ENCODE results near the gene PIAS3.
"Not testable (repeated sequence)": the region's sequence is repeated elsewhere in the genome, so short reads cannot be mapped to it uniquely, and the experiment has no call there.

Gene PIAS3

DNA sequence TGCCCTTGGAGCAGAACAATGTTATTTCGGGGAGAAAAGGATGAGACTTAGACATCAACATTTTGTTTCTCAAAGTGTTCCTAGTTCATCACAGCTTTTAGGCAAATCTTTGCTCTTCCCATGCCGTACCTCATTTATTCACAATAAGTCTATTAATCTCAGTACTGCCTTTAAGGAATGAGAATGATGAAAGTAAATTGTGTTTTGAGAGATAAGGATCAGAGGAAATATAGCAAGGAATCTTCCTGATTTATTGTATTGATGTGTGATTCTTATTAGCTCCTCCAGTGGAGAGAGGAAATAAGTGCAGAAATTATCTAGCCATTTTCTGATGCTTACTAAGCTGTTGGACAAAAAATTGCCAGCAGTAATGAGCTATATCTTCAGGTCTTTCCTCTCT is 32.9 kb downstream of the PIAS3 start:
- Histone ChIP-seq H3K4me3 (ENCODE audit: extremely low read depth, insufficient read depth, low read length, poor library complexity, severe bottlenecking) (no peak overlapping the region), H3K4me1 (ENCODE audit: control insufficient read depth, insufficient read depth, low read length, poor library complexity, severe bottlenecking) (no peaks in the 10 kb centered on the region), H3K36me3 (ENCODE audit: control insufficient read depth, insufficient read depth, low read length) (peaks cover 54% of the 10 kb centered on the region), H3K9me3 (ENCODE audit: control insufficient read depth, low read length) (no peaks in the 10 kb centered on the region), H3K27ac (ENCODE audit: low read depth, low read length, severe bottlenecking) (no peak overlapping the region)
- no CpG with 5 or more reads among the region's 2 CpGs for WGBS, 2 experiments (ENCODE audit: insufficient coverage in 2 of 2)

- Histone ChIP-seq H3K4me1 (ENCODE audit: control insufficient read depth, insufficient read depth, low read length, poor library complexity, severe bottlenecking) (no peaks in the 10 kb centered on the region), H3K36me3 (ENCODE audit: control insufficient read depth, insufficient read depth, low read length) (peaks cover 39% of the 10 kb centered on the region), H3K4me3 (ENCODE audit: extremely low read depth, insufficient read depth, low read length, poor library complexity, severe bottlenecking) (peak overlapping the region; percentile 79), H3K27ac (ENCODE audit: low read depth, low read length, severe bottlenecking) (peak overlapping the region; percentile 96), H3K9me3 (ENCODE audit: control insufficient read depth, low read length) (no peaks in the 10 kb centered on the region)
- 0% methylated on average over 1 to 4 of the region's 7 CpGs for WGBS, 2 experiments (ENCODE audit: insufficient coverage in 2 of 2)
Observed at GRCh38 chr1:145824499-145824842, 34.4 kb downstream of the PIAS3 start.

- no peaks in the 10 kb centered on the region for H3K4me1 ChIP-seq (ENCODE audit: control insufficient read depth, insufficient read depth, low read length, poor library complexity, severe bottlenecking)
- peaks cover 37% of the 10 kb centered on the region for H3K36me3 ChIP-seq (ENCODE audit: control insufficient read depth, insufficient read depth, low read length)
- H3K9me3 ChIP-seq (ENCODE audit: control insufficient read depth, low read length) = no peaks in the 10 kb centered on the region
- WGBS, 2 experiments (ENCODE audit: insufficient coverage in 2 of 2) = 0% methylated on average over 68 to 85 of the region's 89 CpGs
- peak within 1 kb of the TSS; percentile 79 for H3K4me3 ChIP-seq (ENCODE audit: extremely low read depth, insufficient read depth, low read length, poor library complexity, severe bottlenecking)
- H3K27ac ChIP-seq (ENCODE audit: low read depth, low read length, severe bottlenecking) = peak within 1 kb of the TSS; percentile 96
Observed at GRCh38 chr1:145823565-145824498, 35.0 kb downstream of the PIAS3 start, which contains the start of the genes POLR3C and RNF115. Gene POLR3C, plus strand, starts transcription at chr1:145824200. Its CDS starts 1,577 bp downstream, at chr1:145825777. Gene RNF115, minus strand, starts transcription at chr1:145824095. Its CDS starts 222 bp downstream, at chr1:145823873.

DNA sequence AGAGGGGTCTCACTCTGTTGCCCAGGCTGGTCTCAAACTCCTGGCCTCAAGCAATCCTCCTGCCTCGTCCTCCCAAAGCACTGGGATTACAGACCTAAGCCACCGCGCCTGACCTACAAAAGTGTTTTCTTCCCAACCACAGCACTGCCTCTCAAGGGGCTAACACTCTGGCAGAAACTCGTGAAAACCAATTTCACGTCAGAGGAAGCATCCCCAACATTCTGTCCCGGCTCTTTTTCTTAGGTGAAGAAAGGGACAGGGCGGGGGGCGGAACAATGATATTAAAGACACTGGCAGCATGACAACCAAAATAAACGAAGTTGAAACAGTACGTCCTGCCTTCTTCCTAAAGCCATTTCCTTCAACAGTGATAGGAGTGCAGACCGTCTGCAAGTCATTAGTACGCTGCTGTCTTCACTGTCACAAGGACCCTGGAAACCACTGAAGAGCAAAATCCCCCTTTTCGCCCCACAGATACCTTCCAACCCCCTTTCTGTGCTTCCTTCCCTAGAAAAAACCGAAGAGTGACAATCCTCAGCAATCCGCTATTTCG is 36.0 kb downstream of the PIAS3 start:
- H3K27ac ChIP-seq (ENCODE audit: low read depth, low read length, severe bottlenecking); H3K4me1 ChIP-seq (ENCODE audit: control insufficient read depth, insufficient read depth, low read length, poor library complexity, severe bottlenecking); H3K4me3 ChIP-seq (ENCODE audit: extremely low read depth, insufficient read depth, low read length, poor library complexity, severe bottlenecking); H3K9me3 ChIP-seq (ENCODE audit: control insufficient read depth, low read length): not testable (repeated sequence)
- H3K36me3 ChIP-seq (ENCODE audit: control insufficient read depth, insufficient read depth, low read length) = peaks cover 27% of the 10 kb centered on the region
- WGBS, 2 experiments (ENCODE audit: insufficient coverage in 2 of 2) = no CpG with 5 or more reads among the region's 16 CpGs

DNA sequence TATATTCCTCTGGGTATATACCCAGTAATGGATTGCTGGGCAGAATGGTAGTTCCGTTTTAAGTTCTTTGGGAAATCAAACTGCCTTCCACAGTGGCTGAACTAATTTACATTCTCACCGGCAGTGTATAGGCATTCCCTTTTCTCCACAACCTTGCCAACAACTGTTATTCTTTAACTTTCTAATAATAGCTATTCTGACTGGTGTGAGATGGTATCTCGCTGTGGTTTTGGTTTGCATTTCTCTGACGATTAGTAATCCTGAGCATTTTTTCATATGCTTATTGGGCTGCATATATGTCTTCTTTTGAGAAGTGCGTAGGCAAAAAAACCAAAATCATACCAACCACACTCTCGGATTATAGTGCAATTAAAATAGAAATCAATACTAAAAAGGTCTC is 40.8 kb downstream of the PIAS3 start:
- H3K36me3 ChIP-seq (ENCODE audit: control insufficient read depth, insufficient read depth, low read length); H3K4me1 ChIP-seq (ENCODE audit: control insufficient read depth, insufficient read depth, low read length, poor library complexity, severe bottlenecking); H3K27ac ChIP-seq (ENCODE audit: low read depth, low read length, severe bottlenecking); H3K4me3 ChIP-seq (ENCODE audit: extremely low read depth, insufficient read depth, low read length, poor library complexity, severe bottlenecking); H3K9me3 ChIP-seq (ENCODE audit: control insufficient read depth, low read length): not testable (repeated sequence)
- WGBS, 2 experiments (ENCODE audit: insufficient coverage in 2 of 2) = no CpG with 5 or more reads among the region's 6 CpGs

DNA sequence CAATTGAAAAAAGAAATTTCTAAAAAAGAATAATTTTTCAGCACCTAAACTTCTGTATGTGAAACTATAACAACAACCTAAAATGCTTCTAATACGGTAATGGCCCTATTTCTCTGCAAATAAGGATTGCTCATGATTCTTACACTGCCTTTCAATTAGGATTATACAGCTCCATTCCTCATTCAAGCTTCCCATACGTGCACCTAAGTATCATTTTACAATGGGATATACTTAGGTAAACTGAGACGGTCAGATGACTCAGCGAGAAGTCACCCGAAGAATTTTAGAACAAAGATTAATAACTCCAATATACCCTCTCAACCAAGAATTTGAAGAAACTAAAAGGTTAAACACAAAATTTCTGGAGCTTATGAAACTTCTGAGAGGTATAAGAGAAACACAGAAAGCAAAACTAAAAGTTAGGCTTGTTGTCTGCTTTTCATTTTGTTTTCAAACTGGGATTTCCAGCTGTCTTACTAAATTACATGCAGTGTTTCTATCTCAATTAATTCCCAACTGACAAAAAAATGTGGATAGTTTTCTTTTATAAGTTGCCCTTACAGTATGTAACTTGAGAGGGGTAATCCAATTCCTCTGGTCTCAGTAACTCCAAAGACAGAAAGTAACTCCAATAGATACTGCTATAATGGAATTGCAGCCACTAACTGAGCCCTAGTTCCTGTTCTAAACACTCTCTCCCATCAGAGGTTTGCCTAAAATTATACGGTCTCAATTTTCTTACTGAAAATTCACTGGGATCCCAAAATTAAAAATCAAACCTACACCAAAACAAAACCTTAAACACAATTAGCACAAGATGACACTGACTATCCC is 45.7 kb downstream of the PIAS3 start:
- not testable (repeated sequence) for H3K4me1 ChIP-seq (ENCODE audit: control insufficient read depth, insufficient read depth, low read length, poor library complexity, severe bottlenecking); H3K9me3 ChIP-seq (ENCODE audit: control insufficient read depth, low read length); H3K4me3 ChIP-seq (ENCODE audit: extremely low read depth, insufficient read depth, low read length, poor library complexity, severe bottlenecking); H3K27ac ChIP-seq (ENCODE audit: low read depth, low read length, severe bottlenecking); H3K36me3 ChIP-seq (ENCODE audit: control insufficient read depth, insufficient read depth, low read length)
- no CpG with 5 or more reads among the region's 6 CpGs for WGBS, 2 experiments (ENCODE audit: insufficient coverage in 2 of 2)

DNA sequence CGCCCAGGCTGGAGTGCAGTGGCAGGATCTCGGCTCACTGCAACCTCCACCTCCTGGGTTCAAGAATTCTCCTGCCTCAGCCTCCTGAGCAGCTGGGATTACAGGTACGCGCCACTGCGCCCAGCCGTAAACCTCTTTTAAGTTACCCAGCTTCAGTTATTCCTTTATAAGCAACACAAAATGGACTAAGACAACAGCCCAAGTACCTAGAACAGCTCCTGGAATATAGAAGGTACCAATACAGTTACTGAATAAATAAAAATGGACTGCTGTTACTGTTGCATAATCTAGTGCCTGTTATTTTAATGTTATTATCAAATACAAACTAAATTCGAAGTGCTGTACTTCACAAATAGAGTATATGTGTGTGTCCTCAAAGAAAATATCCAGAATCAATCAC is 52.0 kb downstream of the PIAS3 start:
- Histone ChIP-seq H3K4me1 (ENCODE audit: control insufficient read depth, insufficient read depth, low read length, poor library complexity, severe bottlenecking) (no peaks in the 10 kb centered on the region), H3K36me3 (ENCODE audit: control insufficient read depth, insufficient read depth, low read length) (no peaks in the 10 kb centered on the region), H3K27ac (ENCODE audit: low read depth, low read length, severe bottlenecking) (no peak overlapping the region), H3K4me3 (ENCODE audit: extremely low read depth, insufficient read depth, low read length, poor library complexity, severe bottlenecking) (no peak overlapping the region), H3K9me3 (ENCODE audit: control insufficient read depth, low read length) (no peaks in the 10 kb centered on the region)
- 95 to 100% methylated on average over 5 of the region's 7 CpGs for WGBS, 2 experiments (ENCODE audit: insufficient coverage in 2 of 2)

GRCh38 chr1:145806408-145806807 is 52.5 kb downstream of the PIAS3 start:
- H3K27ac ChIP-seq (ENCODE audit: low read depth, low read length, severe bottlenecking) = no peak overlapping the region
- 95% methylated on average over 2 of the region's 4 CpGs; no CpG with 5 or more reads in 1 of the 2 experiments for whole genome bisulfite sequencing, 2 experiments (ENCODE audit: insufficient coverage in 2 of 2)
- H3K9me3 ChIP-seq (ENCODE audit: control insufficient read depth, low read length) = no peaks in the 10 kb centered on the region

GRCh38 chr1:145805057-145805456 is 53.8 kb downstream of the PIAS3 start:
- Histone ChIP-seq H3K27ac (ENCODE audit: low read depth, low read length, severe bottlenecking) (no peak overlapping the region), H3K4me1 (ENCODE audit: control insufficient read depth, insufficient read depth, low read length, poor library complexity, severe bottlenecking) (no peaks in the 10 kb centered on the region), H3K36me3 (ENCODE audit: control insufficient read depth, insufficient read depth, low read length) (no peaks in the 10 kb centered on the region), H3K4me3 (ENCODE audit: extremely low read depth, insufficient read depth, low read length, poor library complexity, severe bottlenecking) (no peak overlapping the region), H3K9me3 (ENCODE audit: control insufficient read depth, low read length) (no peaks in the 10 kb centered on the region)
- WGBS, 2 experiments (ENCODE audit: insufficient coverage in 2 of 2) = 57 to 86% methylated on average over 1 of the region's 1 CpG

More at GRCh38 chr1:145806408-145806807, 52.5 kb downstream of the PIAS3 start:
- Histone ChIP-seq H3K36me3 (ENCODE audit: control insufficient read depth, insufficient read depth, low read length) (no peaks in the 10 kb centered on the region), H3K4me1 (ENCODE audit: control insufficient read depth, insufficient read depth, low read length, poor library complexity, severe bottlenecking) (no peaks in the 10 kb centered on the region), H3K4me3 (ENCODE audit: extremely low read depth, insufficient read depth, low read length, poor library complexity, severe bottlenecking) (no peak overlapping the region)

- 86% methylated on average over 1 of the region's 3 CpGs; no CpG with 5 or more reads in 1 of the 2 experiments for WGBS, 2 experiments (ENCODE audit: insufficient coverage in 2 of 2)
Observed at GRCh38 chr1:145804235-145805045, 54.4 kb downstream of the PIAS3 start.

More at GRCh38 chr1:145804235-145805045, 54.4 kb downstream of the PIAS3 start:
- Histone ChIP-seq H3K9me3 (ENCODE audit: control insufficient read depth, low read length) (no peaks in the 10 kb centered on the region), H3K4me3 (ENCODE audit: extremely low read depth, insufficient read depth, low read length, poor library complexity, severe bottlenecking) (no peak overlapping the region), H3K4me1 (ENCODE audit: control insufficient read depth, insufficient read depth, low read length, poor library complexity, severe bottlenecking) (no peaks in the 10 kb centered on the region), H3K36me3 (ENCODE audit: control insufficient read depth, insufficient read depth, low read length) (no peaks in the 10 kb centered on the region), H3K27ac (ENCODE audit: low read depth, low read length, severe bottlenecking) (no peak overlapping the region)

Data from mesodermal cell (in vitro differentiated cells).